GM12878 (cell line): ENCODE measurements around the gene CNNM4. TPM values are rescaled to one million over a fixed set of nuclear protein-coding genes. Genes with fewer than 3 reads are reported as not detected.
A peak's percentile ranks its signal among the peaks of the same experiment; 100 is the strongest.

ENCODE experiments used
- ATAC-seq: fragments of 200-7000 bp; cut with Tn5 transposase; 3 replicates; pipeline ENCODE4 v1.9.1; 2020; ENCODE audit warnings: mild to moderate bottlenecking, moderate library complexity
- BruUV-seq: library from RNA; stranded (reverse); fragments of 400-500 nt; replicated peaks from 2 replicates; lab custom pipeline; 2021; lab: Mats Ljungman, UMichigan
- CTCF ChIA-PET: fragments of 300-600 bp; sonication (Branson Sonifier 250); formaldehyde crosslinking; extraction: SDS; loops from one replicate; lab custom pipeline; 2021; ENCODE audit warnings: inconsistent platforms; lab: Yijun Ruan, JAX
- POLR2A ChIA-PET: fragments of 350-600 bp; formaldehyde crosslinking; extraction: SDS; loops from one replicate; lab custom pipeline; 2021; ENCODE audit warnings: inconsistent platforms; lab: Charles Lee
- RAD21 ChIA-PET: fragments of 300-600 bp; sonication (Branson Sonifier 250); formaldehyde crosslinking; loops from one replicate; lab custom pipeline; 2023; ENCODE audit warnings: antibody characterized with exemption; ENCODE audit not compliant: unreplicated experiment; lab: Charles Lee
- SMC1A ChIA-PET: fragments of 300-600 bp; sonication (Branson Sonifier 250); formaldehyde crosslinking; loops from one replicate; lab custom pipeline; 2023; ENCODE audit not compliant: unreplicated experiment, uncharacterized antibody; lab: Charles Lee
- DNase-seq: peaks from one replicate; pipeline ENCODE4 v3.0.0-alpha.2; 2011; ENCODE audit warnings: low read depth, low spot score
- FAIRE-seq: peaks from 3 replicates; lab custom pipeline; 2011; peaks lifted over from hg19 to GRCh38; lab: Jason Lieb, UNC
- H2AFZ ChIP-seq: 2 replicates; pipeline ENCODE4 v1.6.0; 2011; ENCODE audit warnings: low read depth, low read length, control low read depth; ENCODE audit not compliant: control insufficient read depth
- H3K27ac ChIP-seq: 2 replicates; pipeline ENCODE4 v1.5.1; 2011; ENCODE audit warnings: control low read depth; ENCODE audit not compliant: control insufficient read depth, insufficient read depth
- H3K27me3 ChIP-seq, 2 experiments: replicated peaks in 1 of 2; 2 replicates each; pipeline versions ENCODE4 v1.6.0 to v1.6.1; 2011; ENCODE audit warnings: low read length in 1 of 2; ENCODE audit not compliant: control insufficient read depth in 2 of 2, insufficient read depth in 2 of 2
- H3K36me3 ChIP-seq, 2 experiments: 2 replicates each; pipeline ENCODE4 v1.5.1; 2011; ENCODE audit warnings: low read length in 1 of 2; ENCODE audit not compliant: control insufficient read depth in 2 of 2, insufficient read depth in 2 of 2
- H3K4me1 ChIP-seq: 2 replicates; pipeline ENCODE4 v1.6.1; 2011; ENCODE audit warnings: mild to moderate bottlenecking, low read length, moderate library complexity, mixed read lengths; ENCODE audit not compliant: control insufficient read depth, insufficient read depth
- H3K4me2 ChIP-seq: 2 replicates; pipeline ENCODE4 v1.6.0; 2011; ENCODE audit warnings: control low read depth; ENCODE audit not compliant: control insufficient read depth, insufficient read depth
- H3K4me3 ChIP-seq: fragments of 200-600 bp; sonication (generic); 2 replicates; pipeline ENCODE4 v1.5.1; 2016
- H3K79me2 ChIP-seq: 2 replicates; pipeline ENCODE4 v1.6.0; 2011; ENCODE audit warnings: low read length; ENCODE audit not compliant: control insufficient read depth, insufficient read depth
- H3K9ac ChIP-seq: 2 replicates; pipeline ENCODE4 v1.8.0; 2011; ENCODE audit warnings: low read length, control low read depth, mixed read lengths; ENCODE audit not compliant: control insufficient read depth, insufficient read depth
- H3K9me3 ChIP-seq: replicated peaks from 3 replicates; pipeline ENCODE4 v1.5.1; 2011; ENCODE audit warnings: mild to moderate bottlenecking, low read length; ENCODE audit not compliant: control insufficient read depth, insufficient read depth
- H4K20me1 ChIP-seq: 2 replicates; pipeline ENCODE4 v1.6.0; 2011; ENCODE audit not compliant: control insufficient read depth, insufficient read depth
- ATF2 ChIP-seq: IDR thresholded peaks from 2 replicates; pipeline ENCODE4 v1.6.1; 2012; ENCODE audit warnings: low read length, inconsistent platforms
- ATF3 ChIP-seq: IDR thresholded peaks from 2 replicates; pipeline ENCODE4 v1.6.1; 2011; ENCODE audit warnings: low read depth, mild to moderate bottlenecking, low read length, moderate library complexity, borderline replicate concordance; ENCODE audit errors: extremely low read depth
- BHLHE40 ChIP-seq, 2 experiments: fragments of 450-650 bp in 1 of 2; IDR thresholded peaks; 2 replicates each; pipeline ENCODE4 v1.6.1; 2011 to 2017; ENCODE audit warnings: low read depth in 2 of 2, borderline replicate concordance in 1 of 2, improper control_type of control experiment in 1 of 2, low read length in 1 of 2, mild to moderate bottlenecking in 1 of 2
- EGR1 ChIP-seq, 2 experiments: IDR thresholded peaks; 1 replicate in 1 of 2; 2 replicates in 1 of 2; pipeline ENCODE4 v1.6.1; 2011 to 2012; ENCODE audit warnings: low read depth in 2 of 2, low read length in 2 of 2, borderline replicate concordance in 1 of 2, mild to moderate bottlenecking in 1 of 2, moderate library complexity in 1 of 2
- FOXM1 ChIP-seq: IDR thresholded peaks from 2 replicates; pipeline ENCODE4 v1.6.1; 2012; ENCODE audit warnings: low read depth, mild to moderate bottlenecking, inconsistent platforms, low read length, moderate library complexity
- HDGF ChIP-seq: fragments of 450-650 bp; IDR thresholded peaks from 2 replicates; pipeline ENCODE4 v1.6.1; 2016; ENCODE audit warnings: antibody characterized with exemption
- IRF5 ChIP-seq: fragments of 450-650 bp; IDR thresholded peaks from 2 replicates; pipeline ENCODE4 v1.6.1; 2017; ENCODE audit warnings: borderline replicate concordance
- KLF5 ChIP-seq: fragments of 450-650 bp; IDR thresholded peaks from 2 replicates; pipeline ENCODE4 v1.6.1; 2014; ENCODE audit warnings: mild to moderate bottlenecking; ENCODE audit not compliant: partially characterized antibody
- MXI1 ChIP-seq: fragments of 150-350 bp; IDR thresholded peaks from 2 replicates; pipeline ENCODE4 v1.6.1; 2011; ENCODE audit warnings: low read depth, mild to moderate bottlenecking, inconsistent platforms, low read length, improper control_type of control experiment
- MYC ChIP-seq: IDR thresholded peaks from 2 replicates; pipeline ENCODE4 v1.6.1; 2011; ENCODE audit warnings: mild to moderate bottlenecking, low read length, moderate library complexity, inconsistent platforms; ENCODE audit not compliant: insufficient read depth, insufficient replicate concordance, insufficient read length, severe bottlenecking
- PAX5 ChIP-seq: IDR thresholded peaks from 2 replicates; pipeline ENCODE4 v1.6.1; 2011; ENCODE audit warnings: low read depth, low read length, borderline replicate concordance
- RELA ChIP-seq: fragments of 450-650 bp; IDR thresholded peaks from 2 replicates; pipeline ENCODE4 v1.8.0; 2014; ENCODE audit warnings: borderline replicate concordance; ENCODE audit not compliant: partially characterized antibody
- RUNX3 ChIP-seq: IDR thresholded peaks from 2 replicates; pipeline ENCODE4 v1.6.1; 2012; ENCODE audit warnings: low read length, inconsistent platforms
- TCF3 ChIP-seq: IDR thresholded peaks from 2 replicates; pipeline ENCODE4 v1.6.1; 2012; ENCODE audit warnings: low read depth, mild to moderate bottlenecking, low read length, borderline replicate concordance; ENCODE audit not compliant: insufficient read depth
- USF1 ChIP-seq: IDR thresholded peaks from 2 replicates; pipeline ENCODE4 v1.6.1; 2011; ENCODE audit warnings: borderline replicate concordance, low read depth, mild to moderate bottlenecking, moderate library complexity, mixed read lengths, low read length; ENCODE audit not compliant: insufficient read depth; ENCODE audit errors: extremely low read length
- YY1 ChIP-seq: IDR thresholded peaks from 2 replicates; pipeline ENCODE4 v1.6.1; 2011; ENCODE audit warnings: low read depth, mild to moderate bottlenecking, low read length
- ZNF274 ChIP-seq: IDR thresholded peaks from one replicate; pipeline ENCODE4 v1.8.0; 2011; ENCODE audit not compliant: insufficient read length, insufficient read depth
- WGBS: methylation state at CpG from one replicate; pipeline ENCODE4 v1.1.6; 2016; ENCODE audit warnings: low lambda C conversion rate; ENCODE audit not compliant: insufficient replicate concordance, insufficient coverage; ENCODE audit errors: missing lambda C conversion rate; 5-methylcytosine and 5-hydroxymethylcytosine counted together
- in situ Hi-C: fragments of 300-500 bp; cut with MboI; formaldehyde crosslinking; loops from 9 replicates; pipeline ENCODE4 v1.14.3; 2018; ENCODE audit warnings: mixed read lengths
- intact Hi-C: fragments of 100-400 bp; cut with micrococcal nuclease; formaldehyde crosslinking; loops from one replicate; pipeline ENCODE4 v1.14.2; 2022; ENCODE audit not compliant: unreplicated experiment
- polyA plus RNA-seq, 11 experiments: library from polyadenylated mRNA; depleted of rRNA in 4 of 11; unstranded in 6 of 11; stranded (reverse) in 5 of 11; fragments of >200 nt; fragmentation: Nextera tagmentation in 4 of 11; fragmentation: Illumina TruSeq in 1 of 11; extraction: Ambion mirVana in 4 of 11; extraction: Trizol in 1 of 11; gene quantifications; 1 replicate in 1 of 11; 2 replicates in 10 of 11; pipeline versions ENCODE4 v1.2.1 to v1.2.3, GENCODE V29; 2011 to 2016; ENCODE audit warnings: inconsistent platforms in 2 of 11, missing spikeins in 2 of 11, low read depth in 1 of 11
- total RNA-seq, 4 experiments: library from RNA; depleted of rRNA in 3 of 4; stranded (reverse); fragments of >200 nt in 3 of 4; fragmentation: Illumina TruSeq in 1 of 4; extraction: Trizol in 1 of 4; gene quantifications; 2 replicates each; pipeline versions ENCODE4 v1.2.1 to v1.2.3, GENCODE V29; 2013 to 2021

CNNM4 gene
- total and polyA plus RNA-seq, 10 of the 15 experiments (the other 5 are each of a cell fraction or from before 2014, with no cell fraction given) = 2.4 to 13.8 (median 8.1) TPM

- TF ChIP-seq FOXM1 (no peak), IRF5 (no peak), ATF2 (no peak), PAX5 (no peak), BHLHE40 (IDR thresholded peaks at IDR 0.05; ENCODE audit: borderline replicate concordance in 1 of 2, low read depth in 2 of 2, low read length in 1 of 2) (peak in 1 of 2 experiments; percentile 25; a peak in 1 of 4 replicates), YY1 (0 out of 2 replicates have a peak, but pooled peaks have one; percentile 29), EGR1 (IDR thresholded peaks at IDR 0.05; ENCODE audit: borderline replicate concordance in 1 of 2, low read depth in 2 of 2, low read length in 2 of 2) (peak in 1 of 2 experiments; percentile 47; a peak in 1 of 3 replicates), RELA (no peak), MYC (peak; percentile 33), HDGF (0 out of 2 replicates have a peak, but pooled peaks have one; percentile 23), ZNF274 (no peak), KLF5 (no peak), RUNX3 (peak; percentile 62), USF1 (peak; percentile 66), MXI1 (0 out of 2 replicates have a peak, but pooled peaks have one; percentile 21), ATF3 (no peak), TCF3 (0 out of 2 replicates have a peak, but pooled peaks have one; percentile 34)
- TF ChIP-seq, all 136 proteins: peak for 9
- DNase-seq = no peak
- CTCF ChIA-PET = interaction anchor here (0.5 to 1.8 kb wide), 2 partner anchors 18 to 235 kb away, joined by 3 to 6 read pairs; partner anchors contain the start of gene ANKRD39
- no peak overlapping the region; the same call in 1 of the 2 replicates for H3K27ac ChIP-seq
- no peaks in the 10 kb centered on the region for H3K79me2 ChIP-seq
- H3K4me2 ChIP-seq = peak overlapping the region; percentile 76; the same call in 1 of the 2 replicates
- peak; percentile 92 for ATAC-seq
- peak overlapping the region; percentile 57 for H2AFZ ChIP-seq
- SMC1A ChIA-PET = interaction anchor here (0.6 to 0.8 kb wide), 2 partner anchors 12 to 36 kb away, joined by 3 read pairs; no protein-coding TSS in a partner anchor
- WGBS = 4% methylated on average over 39 of the region's 42 CpGs
- intact Hi-C loops = no loop called here
- H3K4me1 ChIP-seq = peaks cover 9% of the 10 kb centered on the region
- no peak for FAIRE-seq
- H4K20me1 ChIP-seq = no peaks in the 10 kb centered on the region
- H3K27me3 ChIP-seq = no peaks in the 10 kb centered on the region
- H3K4me3 ChIP-seq = no peak overlapping the region
- POLR2A ChIA-PET = no interaction called here
- BruUV-seq = no TSS peak
- in situ Hi-C loops = no loop called here
- H3K9me3 ChIP-seq = no peaks in the 10 kb centered on the region
- RAD21 ChIA-PET = interaction anchor here (1.7 kb wide), 1 partner anchor 19 kb away, joined by 8 read pairs; the partner anchor contains the start of gene ANKRD39
- H3K9ac ChIP-seq = no peak overlapping the region
- peaks cover 0 to 3% of the 10 kb centered on the region in 2 experiments; a peak in 2 of 4 replicates for H3K36me3 ChIP-seq
Observed at GRCh38 chr2:96839293-96839874, 78.7 kb downstream of the CNNM4 start.
